GM12891 (cell line): ENCODE data around the gene RANGAP1.

ENCODE experiments used
- DNase-seq: peaks from one replicate; pipeline ENCODE4 v3.0.0; 2011; ENCODE audit warnings: low spot score; ENCODE audit not compliant: insufficient read length
- FAIRE-seq: peaks from 2 replicates; lab custom pipeline; 2011; peaks lifted over from hg19 to GRCh38; lab: Jason Lieb, UNC
- PAX5 ChIP-seq: IDR thresholded peaks from 2 replicates; pipeline ENCODE4 v1.6.1; 2011; ENCODE audit warnings: low read length, moderate library complexity, mild to moderate bottlenecking; ENCODE audit not compliant: insufficient read depth, severe bottlenecking
- POLR2A ChIP-seq: IDR thresholded peaks from 2 replicates; pipeline ENCODE4 v1.6.1; 2011; ENCODE audit warnings: low read depth, low read length, control low read depth
- POLR2AphosphoS5 ChIP-seq: IDR thresholded peaks from 2 replicates; pipeline ENCODE4 v1.6.1; 2011; ENCODE audit warnings: low read depth, low read length, control low read depth
- POU2F2 ChIP-seq: IDR thresholded peaks from 2 replicates; pipeline ENCODE4 v1.6.1; 2011; ENCODE audit warnings: low read depth, mild to moderate bottlenecking, control low read depth, low read length, moderate library complexity
- SPI1 ChIP-seq: IDR thresholded peaks from 2 replicates; pipeline ENCODE4 v1.6.1; 2011; ENCODE audit warnings: low read depth, low read length, control low read depth
- TAF1 ChIP-seq: IDR thresholded peaks from 2 replicates; pipeline ENCODE4 v1.6.1; 2011; ENCODE audit warnings: low read depth, low read length, control low read depth

Gene RANGAP1

DNA sequence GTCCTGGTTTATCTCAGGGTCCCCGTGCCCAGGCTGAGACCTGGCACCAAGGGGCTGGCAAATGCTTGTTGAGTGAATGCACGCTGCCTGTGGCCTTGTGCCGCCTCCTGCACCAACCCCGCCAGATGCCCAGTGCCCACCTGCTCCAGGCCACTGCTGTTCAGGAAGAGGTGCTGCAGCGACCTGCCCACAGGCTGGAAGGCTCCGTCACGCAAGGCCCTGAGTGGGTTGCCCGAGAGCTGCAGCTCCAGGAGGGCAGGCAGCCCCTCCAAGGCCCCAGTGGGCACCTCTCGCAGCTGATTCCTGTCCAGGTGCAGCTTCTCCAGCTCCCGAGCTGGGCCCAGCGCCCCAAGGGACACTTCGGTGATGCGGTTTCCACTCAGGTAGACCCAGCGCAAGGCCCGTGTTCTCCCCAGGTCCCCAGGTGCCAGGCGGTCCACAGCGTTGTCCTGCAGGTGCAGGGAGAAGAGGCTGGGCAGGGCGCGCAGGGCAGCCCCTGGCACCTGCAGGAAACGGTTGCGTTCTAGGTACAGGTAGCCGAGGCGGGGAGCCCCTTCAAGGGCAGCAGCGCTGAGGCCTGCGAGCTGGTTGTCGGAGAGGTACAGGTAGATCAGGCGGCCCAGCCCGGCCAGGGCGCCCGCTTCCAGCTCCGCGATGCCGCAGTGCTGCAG is 48.8 kb downstream of the RANGAP1 start:
- no peak for DNase-seq
- TF ChIP-seq POU2F2, result no peak
- TF ChIP-seq PAX5, result no peak
- TF ChIP-seq TAF1, result no peak
- no peak for TF ChIP-seq POLR2AphosphoS5
- peak; percentile 97 for FAIRE-seq

DNA sequence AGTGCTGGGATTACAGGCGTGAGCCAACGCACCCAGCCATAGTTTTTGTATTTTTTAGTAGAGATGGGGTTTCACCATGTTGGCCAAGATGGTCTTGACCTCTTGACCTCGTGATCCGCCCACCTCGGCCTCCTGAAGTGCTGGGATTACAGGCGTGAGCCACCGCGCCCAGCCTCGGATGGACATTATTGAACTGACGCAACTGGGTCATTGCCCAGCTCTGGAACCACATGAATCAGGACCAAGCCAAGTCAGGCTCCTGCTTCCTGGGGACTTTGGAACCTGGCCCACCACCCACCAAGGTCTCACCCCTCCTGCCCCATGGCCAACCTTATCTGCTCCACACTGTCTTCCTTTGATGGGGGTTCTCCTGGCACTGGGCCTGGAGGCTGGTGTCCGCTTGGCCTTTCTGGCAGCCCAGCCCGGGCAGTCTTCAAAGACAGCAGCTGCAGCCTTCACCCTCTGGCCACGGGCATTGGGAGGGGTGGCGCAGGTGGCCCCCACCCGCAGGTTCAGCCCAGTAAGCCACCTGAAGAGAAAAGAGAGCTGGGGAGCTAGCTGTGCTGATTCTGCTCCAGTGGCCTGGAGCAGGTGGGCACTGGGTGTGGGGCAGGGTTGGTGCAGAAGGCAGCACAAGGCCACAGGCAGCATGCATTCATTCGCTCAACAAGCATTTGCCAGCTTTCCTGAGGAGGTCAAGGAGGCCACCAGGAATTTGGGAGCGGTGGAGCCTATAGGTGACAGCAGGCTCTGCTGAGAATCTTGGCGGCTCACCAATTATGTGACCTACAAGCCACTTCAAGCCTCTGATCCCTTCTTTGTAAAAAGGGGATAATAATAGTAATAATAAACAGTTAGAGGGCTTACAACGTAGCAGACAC is 50.9 kb downstream of the RANGAP1 start:
- TF ChIP-seq SPI1 (no peak), POLR2A (no peak), POU2F2 (no peak), TAF1 (no peak), PAX5 (no peak), POLR2AphosphoS5 (no peak)
- DNase-seq (no peak), FAIRE-seq (no peak)

DNA sequence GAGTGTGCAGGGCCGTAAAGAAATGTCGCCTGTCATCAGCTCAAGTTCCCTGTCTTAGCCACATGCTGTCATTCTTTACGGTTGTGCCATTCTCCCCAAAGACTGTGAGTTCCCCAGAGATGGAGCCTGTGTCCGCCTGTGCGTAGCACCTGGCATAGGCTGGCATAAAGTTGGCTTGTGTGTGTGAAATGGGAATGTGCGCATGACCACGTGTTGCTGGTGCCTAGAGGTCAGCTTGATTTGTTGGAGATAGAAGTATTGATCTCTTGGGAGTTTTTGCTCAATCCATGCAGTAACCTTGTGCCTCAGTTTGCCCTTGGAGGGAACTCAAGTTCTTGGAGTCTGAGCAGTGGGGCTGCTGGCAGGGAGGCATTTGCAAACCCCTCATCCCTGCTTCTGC is 54.6 kb downstream of the RANGAP1 start:
- DNase-seq, result no peak
- no peak for FAIRE-seq
- TF ChIP-seq POU2F2 (no peak), SPI1 (no peak), POLR2AphosphoS5 (no peak), POLR2A (no peak), TAF1 (no peak), PAX5 (no peak)

DNA sequence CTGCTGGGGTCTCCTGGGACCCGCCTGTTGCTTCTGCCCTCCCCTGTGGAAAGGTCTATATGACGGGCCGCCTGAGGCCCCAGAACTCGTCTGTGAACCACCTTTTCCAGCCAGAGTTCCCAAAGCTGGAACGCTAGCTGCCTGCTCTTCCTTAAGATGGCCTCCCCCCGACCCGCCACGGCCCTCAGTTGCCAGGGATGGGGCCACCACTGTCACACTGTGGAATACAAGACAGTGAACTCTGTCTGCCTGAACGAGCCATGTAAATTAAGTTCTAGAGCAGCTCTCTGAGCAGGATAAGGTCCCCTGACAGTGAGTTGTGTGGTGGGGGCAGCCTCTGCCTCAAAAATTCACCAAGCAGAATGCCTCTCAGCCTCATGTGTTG is 55.6 kb downstream of the RANGAP1 start:
- TF ChIP-seq POLR2A, result no peak
- no peak for TF ChIP-seq SPI1
- no peak for TF ChIP-seq POU2F2
- no peak for TF ChIP-seq TAF1
- TF ChIP-seq PAX5, result no peak
- TF ChIP-seq POLR2AphosphoS5, result no peak
- DNase-seq (no peak), FAIRE-seq (no peak)

DNA sequence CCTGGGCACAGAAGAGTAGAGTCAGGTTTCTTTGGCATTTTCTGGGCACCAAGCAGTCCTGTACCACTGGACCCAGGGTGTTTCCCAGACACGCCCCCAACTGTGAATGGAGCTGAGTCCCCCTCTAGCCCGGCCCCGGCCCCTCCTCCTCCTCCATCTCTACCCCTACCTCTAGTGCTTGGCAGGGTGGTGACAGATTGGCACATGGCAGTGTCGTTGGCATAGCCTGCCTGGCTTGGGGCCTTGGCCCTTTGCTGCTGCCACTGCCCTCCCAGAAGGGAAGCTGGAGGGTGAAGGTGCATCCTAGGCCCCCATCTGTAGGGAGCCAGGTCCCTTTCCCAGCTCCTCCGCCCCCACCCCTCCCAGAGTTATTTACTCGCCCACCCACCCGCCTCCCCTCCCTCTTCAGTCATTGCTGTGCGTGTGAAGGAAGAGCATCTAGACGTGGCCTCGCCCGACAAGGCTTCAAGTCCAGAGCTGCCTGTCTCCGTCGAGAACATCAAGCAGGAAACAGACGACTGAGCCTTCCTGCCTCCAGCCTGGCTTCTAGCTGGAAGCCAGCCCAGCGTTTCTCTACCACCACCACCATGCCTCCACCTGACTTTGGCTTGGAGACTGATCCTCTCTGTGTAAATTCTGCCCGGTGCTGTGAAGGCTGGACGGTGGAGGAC is 56.1 kb downstream of the RANGAP1 start:
- FAIRE-seq, result no peak
- DNase-seq, result no peak
- TF ChIP-seq POLR2A (no peak), POU2F2 (no peak), SPI1 (no peak)

DNA sequence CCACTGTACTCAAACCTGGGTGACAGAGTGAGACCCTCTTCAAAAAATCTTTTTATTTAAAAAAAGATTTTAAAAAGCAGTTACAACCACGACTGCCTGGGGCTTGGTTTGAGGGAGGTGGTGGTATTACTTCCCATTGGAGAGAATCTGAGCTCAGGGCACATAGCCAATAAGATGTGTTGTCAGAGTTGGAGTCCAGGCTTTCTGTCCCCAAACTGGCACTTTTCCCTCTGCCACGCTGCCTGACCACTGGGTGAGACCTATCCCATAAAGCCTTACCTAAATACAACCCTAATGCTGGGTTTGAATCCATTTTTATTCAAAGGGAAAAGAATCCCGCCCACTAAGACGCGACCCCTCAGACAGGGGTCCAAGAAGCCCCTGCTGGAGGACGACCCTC is 56.8 kb downstream of the RANGAP1 start:
- DNase-seq, result no peak
- FAIRE-seq, result no peak
- TF ChIP-seq POLR2A (no peak), TAF1 (no peak), POLR2AphosphoS5 (no peak), POU2F2 (no peak), PAX5 (no peak), SPI1 (no peak)

DNA sequence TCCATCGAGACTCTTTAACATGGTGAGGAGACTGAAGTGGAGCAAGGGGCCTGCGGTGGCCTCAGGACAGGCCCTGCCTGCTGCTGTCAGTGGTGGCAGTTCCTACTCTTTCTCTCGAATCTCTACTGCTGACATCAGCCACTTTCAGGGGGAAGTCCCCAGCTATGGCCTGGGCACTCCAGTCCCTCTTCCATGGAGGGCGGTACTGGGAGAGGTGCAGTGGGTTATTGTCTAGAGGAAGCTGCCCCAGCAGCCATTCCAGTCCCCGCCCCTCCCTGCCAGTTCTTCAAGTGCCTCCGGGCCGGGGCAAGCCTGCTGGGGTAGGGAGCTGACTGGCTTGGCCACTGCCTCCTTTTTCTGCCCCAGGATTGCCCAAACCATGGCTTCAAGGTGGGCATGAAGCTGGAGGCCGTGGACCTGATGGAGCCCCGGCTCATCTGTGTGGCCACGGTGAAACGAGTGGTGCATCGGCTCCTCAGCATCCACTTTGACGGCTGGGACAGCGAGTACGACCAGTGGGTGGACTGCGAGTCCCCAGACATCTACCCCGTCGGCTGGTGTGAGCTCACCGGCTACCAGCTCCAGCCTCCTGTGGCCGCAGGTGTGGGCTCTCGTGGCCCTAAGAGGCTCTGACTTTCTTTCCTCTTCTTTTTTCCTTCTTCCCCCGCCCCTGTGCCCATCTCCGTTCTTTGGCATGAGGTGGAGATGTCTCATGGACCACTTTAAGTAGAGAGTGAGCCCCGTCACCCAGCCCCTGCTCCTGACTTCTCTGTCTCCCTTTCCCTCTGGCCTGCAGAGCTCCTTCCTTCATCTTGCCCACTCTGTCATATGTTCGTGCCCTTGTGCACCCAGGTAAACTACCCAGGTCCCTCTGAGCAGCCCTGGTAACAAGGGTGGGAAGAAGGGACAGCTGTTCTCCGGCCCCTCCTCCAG is 59.0 kb downstream of the RANGAP1 start:
- TF ChIP-seq PAX5 (no peak), TAF1 (no peak), SPI1 (no peak), POU2F2 (no peak), POLR2A (no peak), POLR2AphosphoS5 (no peak)
- FAIRE-seq, result no peak
- no peak for DNase-seq

DNA sequence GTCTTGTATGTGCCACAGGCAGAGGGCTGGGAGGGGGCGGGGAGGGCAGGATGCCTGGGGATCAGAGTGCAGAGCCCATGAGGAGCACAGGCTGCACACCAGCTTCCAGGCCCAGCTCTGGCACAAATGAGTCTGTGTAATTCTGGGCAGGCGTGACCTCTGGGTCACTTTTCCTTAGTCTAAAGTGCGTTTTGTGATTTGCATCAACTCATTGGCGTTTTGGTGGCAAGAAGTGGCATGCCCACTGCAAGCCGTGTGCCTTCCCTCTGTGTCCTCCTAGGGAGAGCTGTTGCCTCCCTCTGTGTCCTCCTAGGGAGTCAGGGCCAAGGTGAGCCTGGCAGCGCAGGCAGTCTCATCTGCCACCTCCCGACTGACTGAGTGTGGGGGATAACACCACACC is 62.5 kb downstream of the RANGAP1 start:
- DNase-seq (no peak), FAIRE-seq (no peak)
- no peak for TF ChIP-seq POLR2A
- no peak for TF ChIP-seq PAX5
- TF ChIP-seq POU2F2, result no peak
- no peak for TF ChIP-seq TAF1
- TF ChIP-seq POLR2AphosphoS5, result no peak
- no peak for TF ChIP-seq SPI1

DNA sequence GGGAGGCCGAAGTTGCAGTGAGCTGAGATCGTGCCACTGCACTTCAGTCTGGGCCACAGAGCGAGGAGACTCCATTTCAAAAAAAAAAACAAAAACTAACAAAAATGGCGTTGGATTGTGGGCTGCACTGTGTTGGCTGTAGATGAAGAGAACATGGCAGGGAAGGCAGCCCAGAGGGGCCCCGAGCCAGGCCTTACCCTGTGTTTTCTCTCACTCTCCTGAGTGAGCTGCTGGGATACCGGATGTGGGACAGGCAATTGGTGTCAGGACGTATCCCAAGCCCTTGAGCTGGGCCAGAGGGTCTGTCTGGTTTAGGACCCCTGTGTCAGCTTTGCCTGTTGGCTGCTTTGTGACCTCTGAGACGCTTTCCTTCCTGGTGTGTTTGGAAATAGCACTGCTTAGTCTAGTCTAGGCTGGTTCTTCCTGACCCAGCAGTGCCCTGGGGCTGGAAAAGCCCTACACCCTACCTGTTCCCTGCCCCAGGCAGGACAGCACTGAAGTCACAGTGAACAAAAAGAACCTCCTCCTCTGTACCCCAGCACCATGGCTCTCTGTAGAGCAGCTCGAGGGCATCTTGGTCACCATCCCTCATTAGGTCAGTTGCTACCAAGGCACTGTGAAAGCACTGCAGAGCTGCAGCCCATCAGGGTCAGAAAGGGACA is 63.0 kb downstream of the RANGAP1 start:
- FAIRE-seq, result no peak
- TF ChIP-seq POU2F2, result no peak
- TF ChIP-seq SPI1, result no peak
- no peak for TF ChIP-seq POLR2AphosphoS5
- TF ChIP-seq PAX5, result no peak
- TF ChIP-seq POLR2A, result no peak
- no peak for TF ChIP-seq TAF1
- DNase-seq, result no peak
